Hematopoietic multipotent progenitor cell treated with erythropoietin and hydrocortisone succinate and interleukin-3 and kit ligand, for 6 days (in vitro differentiated cells): ENCODE results near the gene SCG2.
"Not testable (repeated sequence)": the region's sequence is repeated elsewhere in the genome, so short reads cannot be mapped to it uniquely, and the experiment has no call there.

Source experiments
- DNase-seq: peaks from one replicate; pipeline ENCODE4 v3.0.0-alpha.2; 2015

Gene SCG2

DNA sequence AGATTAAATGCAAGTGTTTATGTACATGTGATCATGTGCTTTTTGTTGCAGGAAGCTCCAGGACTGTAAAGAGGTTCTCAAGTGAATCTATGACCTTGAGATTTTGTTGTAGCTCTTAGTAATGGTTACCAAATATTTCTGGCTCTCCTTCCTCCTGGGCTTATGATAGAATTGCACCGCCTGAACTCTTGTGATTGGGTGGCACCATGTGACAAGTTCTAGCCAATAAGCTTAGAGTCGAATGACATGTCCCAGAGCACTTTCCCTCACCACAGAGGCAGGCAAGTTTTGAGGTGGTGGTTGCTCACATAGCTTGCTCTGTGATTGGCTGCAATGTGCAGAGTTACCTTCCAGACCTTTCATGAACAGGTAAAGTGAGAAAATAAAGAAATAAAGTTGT, 8.9 kb upstream of the SCG2 start:
- no peak for DNase-seq

DNA sequence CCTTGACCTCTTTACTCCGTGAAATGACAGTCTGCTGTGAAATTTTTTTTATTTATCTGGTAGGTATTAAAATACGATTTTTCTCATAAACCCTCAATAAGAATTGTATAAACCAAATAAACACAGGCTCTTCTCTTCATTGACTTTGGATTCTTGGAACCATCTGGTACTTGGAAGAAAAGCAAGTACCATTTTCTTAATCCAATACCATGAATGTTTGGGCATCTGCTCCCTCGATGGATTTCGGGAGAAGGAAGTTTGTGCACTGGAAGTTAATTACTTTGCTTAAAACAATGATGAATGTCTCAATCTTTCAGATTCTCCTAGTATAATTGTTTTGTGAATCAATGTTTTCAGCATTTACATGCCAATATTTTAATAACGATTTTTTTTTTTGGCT, 5.3 kb upstream of the SCG2 start:
- DNase-seq, result no peak

DNA sequence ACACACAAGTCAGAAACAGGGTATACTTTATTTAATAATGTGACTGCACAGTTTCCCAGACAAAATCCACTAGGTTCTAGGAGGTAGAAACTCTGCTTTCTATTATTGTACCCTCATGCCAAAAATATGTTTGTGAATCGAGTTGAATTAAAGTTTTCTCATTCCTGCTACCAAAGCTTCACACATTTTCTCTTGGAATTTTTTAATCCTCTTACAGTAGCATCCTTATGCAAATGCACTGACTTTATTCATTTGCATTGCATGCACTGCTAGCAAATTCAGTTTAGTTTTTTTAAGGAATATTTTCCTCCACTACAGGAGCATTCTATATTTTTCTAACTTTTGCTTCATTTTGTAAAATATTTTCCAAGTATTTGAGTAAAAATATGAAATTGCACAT, 4.8 kb upstream of the SCG2 start:
- no peak for DNase-seq

DNA sequence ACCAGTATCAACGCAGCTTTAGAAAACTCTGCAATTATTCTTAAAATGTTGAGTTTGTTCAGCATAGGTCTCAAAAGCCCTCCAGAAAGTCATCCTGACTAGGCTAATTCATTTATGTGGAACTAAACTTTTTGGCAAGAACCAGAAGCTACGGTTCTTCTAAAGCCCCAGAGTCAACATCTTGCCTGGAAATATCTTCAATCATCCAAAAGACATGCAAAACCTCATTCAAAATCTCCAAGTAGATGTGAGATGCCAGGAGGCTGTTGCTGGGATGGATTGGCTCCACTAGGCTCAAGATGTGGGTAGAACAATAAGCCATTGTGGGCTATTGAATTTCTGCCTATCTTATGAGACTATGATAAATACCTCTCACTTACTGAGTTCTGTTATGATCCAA, 2.1 kb upstream of the SCG2 start:
- no peak for DNase-seq

DNA sequence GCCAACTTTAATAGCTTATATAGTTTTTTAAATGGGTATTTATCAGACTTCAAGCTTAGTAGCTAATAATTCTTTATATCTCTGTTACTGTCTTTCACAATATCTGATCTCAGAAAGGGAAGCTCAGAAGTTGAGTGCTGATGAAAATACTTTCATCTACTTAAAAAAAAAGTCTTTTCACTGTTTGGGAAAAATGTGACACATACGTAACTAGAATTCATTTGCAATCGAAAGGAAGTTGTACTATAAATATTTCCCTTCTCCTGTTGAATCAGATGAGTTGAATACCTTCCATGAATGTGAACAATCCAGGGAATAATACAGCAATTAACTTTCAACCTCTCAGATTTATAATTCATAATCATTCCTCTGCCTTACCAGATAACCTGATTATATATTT, 811 bp upstream of the SCG2 start:
- DNase-seq, result no peak

DNA sequence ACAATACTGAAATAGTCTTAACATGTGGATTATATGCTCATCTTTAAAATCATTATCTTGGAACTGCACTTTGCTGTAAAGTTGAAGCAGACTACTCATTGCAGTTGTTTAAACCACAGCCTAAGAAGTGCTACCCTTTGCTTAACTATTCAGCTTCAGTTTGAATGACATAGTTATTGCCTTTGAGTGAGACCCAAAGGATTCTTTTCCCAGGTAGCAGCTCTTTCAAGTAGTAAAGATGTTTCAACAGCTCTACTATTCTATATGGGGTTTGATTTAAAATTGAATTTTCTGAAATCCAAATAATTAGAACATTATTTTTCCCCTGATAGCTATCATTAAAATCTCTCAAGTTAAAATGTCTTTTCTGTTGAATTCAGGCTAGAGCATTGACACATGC, 1.1 kb downstream of the SCG2 start:
- DNase-seq, result no peak

DNA sequence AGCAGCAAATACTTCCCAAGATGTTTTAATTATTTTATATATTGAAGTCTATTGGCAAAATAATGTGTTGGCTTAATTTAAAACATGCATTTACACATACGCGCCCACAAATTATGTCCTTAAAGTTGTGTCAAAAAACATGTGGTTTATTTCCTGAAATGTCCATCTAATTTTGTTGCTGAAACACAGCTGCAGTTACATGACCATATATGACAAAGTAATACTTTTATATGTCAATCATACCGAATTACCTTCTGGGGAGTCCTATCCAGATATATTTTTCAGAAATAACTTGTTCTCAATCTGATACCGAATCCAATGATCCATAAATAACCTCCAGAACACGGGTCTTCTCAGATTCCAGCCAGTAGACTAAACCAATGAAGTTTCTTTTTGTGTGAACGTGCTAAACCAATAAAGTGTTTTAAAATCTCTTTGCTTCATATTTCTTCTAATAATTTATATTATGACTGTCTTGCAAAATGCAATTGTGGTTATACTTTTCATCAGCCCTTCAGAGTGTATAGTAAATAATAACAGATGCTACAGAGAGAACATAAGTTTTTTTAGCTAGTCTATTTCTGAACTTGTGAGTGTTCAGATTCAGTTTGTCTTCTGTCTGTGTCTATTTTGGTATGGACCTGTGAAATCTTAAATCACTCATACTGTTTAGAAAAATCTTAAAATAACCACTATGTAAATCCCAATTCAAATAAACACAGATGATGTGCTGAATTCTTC, 2.4 kb downstream of the SCG2 start:
- DNase-seq, result no peak

DNA sequence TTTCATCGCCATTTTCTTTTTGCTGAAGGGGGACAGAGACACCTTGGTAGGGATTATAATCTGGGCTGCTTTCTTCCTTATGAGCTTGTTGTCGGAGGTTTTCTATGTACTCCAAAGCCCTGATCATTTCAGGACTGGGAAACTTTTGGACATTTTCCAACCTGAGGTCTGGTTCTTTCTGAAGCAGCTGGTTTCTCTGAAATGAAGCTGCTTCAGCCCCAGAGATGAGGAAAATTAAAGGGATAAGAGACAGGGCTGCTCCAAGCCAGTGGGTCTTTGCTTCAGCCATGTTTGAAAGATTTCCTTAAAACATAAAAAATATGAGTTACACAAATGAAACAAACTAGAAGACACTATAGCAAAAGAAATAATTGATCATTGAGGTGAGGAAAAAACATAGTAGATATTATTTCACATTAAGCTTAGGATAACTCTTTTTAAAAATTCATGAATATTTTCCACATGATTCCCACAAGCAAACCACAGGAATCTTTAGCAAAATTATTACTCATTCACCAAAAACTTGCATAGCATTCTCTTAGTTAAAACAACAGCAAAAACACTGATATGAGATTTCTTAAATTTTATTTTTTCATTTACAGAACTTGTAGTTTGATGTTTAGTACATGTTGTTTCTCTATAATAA, 3.0 kb downstream of the SCG2 start:
- no peak for DNase-seq

DNA sequence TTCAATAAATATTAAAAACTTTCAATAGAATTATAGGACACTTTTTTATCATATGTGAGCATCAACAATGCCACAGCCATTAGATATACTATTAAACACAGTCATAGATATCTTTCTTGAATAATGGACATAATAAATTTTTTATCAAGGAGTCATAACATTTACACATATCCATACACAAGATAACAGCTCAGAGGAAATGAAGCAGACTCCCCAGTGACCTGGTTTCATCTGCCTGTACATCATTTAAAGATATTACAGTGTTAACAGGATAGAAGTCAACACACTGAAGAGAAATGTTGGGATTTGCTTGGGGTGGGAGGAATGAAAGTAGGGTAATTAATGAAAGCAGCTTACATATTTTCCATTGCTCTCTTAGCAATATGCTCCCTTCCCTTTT, 5.1 kb downstream of the SCG2 start:
- no peak for DNase-seq

DNA sequence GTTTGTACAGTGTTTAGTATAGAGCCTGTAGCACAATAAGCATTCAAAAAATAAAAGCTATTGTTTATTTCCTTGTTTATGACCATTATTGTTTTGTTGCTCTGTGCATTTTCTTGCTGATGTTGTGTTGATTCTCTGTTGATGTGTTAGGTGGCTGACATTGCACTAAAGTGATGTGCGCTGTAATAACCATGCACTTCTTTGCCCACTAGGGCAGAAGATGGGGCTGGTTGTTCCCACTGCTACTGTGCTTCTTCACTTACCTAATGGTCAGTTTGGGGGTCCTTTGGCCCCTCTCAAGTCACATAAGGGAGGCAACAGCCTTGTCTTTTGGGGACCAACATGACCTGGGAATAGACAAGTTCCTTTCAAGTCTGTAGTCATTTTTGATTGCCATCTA, 6.0 kb downstream of the SCG2 start:
- no peak for DNase-seq

DNA sequence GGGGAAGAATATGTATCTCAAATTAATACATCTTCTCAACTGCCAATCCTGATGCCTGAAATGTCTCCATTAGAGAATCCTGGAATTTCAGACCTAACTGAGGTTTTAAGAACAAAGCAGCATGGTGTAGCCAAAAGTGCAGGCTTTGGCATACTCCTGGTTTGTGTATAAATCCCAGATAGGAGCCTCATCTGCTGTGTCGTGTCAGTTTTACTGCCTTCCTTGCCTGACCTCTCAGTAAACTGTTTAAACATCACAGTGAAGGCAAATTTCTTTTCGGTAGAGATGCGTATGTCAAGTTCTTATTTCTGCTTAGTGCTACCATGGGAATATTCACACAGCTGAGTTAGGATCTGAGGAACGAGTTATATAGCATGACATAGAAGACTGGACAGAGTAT, 7.3 kb downstream of the SCG2 start:
- DNase-seq, result no peak

DNA sequence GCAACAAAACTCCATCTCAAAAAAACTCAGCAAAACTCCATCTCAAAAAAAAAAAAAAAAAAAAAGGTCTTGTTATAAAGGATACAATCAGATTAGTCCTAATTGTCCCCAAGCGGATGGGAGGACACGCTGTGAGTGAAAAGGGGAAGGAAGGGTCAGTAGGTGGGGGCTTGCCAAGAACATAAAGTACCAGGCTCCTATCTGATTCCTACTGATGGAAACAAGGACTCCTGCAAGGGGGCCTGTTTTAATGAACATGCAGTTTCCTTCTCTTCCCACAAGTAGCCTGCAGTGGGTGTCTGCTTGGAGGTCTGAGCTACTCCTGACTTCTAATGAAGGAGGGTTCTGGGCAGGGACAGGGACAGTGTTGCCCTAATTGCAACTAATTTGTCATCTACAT, 7.9 kb downstream of the SCG2 start:
- DNase-seq, result no peak

DNA sequence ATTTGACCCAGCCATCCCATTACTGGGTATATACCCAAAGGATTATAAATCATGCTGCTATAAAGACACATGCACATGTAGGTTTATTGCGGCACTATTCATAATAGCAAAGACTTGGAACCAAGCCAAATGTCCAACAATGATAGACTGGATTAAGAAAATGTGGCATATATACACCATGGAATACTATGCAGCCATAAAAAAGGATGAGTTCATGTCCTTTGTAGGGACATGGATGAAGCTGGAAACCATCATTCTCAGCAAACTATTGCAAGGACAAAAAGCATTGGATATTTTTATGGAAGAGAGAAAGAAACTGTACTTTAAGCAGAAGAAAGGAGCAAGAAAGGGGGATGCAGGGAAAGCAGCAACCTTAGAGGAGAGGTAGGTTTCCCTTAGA, 9.5 kb downstream of the SCG2 start:
- DNase-seq, result not testable (repeated sequence)

DNA sequence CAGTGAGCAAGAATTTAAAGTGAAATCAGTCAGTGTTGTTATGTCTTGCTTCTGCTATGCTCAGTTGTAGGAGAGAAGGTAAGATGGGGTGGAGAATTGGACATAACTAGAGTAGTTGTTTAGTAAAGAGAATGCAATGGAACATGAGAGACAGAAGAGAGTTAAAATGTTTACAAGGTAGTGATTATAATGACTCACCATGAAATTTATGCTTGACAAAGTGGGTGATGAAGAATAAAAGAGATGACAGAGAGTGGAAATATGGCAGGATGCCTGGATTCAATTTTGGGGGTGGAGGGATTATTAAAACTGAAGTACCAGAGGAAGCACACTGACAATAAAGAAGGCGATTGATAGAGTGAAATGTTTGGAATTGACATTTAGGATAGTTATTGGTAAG, 10.6 kb downstream of the SCG2 start:
- no peak for DNase-seq

DNA sequence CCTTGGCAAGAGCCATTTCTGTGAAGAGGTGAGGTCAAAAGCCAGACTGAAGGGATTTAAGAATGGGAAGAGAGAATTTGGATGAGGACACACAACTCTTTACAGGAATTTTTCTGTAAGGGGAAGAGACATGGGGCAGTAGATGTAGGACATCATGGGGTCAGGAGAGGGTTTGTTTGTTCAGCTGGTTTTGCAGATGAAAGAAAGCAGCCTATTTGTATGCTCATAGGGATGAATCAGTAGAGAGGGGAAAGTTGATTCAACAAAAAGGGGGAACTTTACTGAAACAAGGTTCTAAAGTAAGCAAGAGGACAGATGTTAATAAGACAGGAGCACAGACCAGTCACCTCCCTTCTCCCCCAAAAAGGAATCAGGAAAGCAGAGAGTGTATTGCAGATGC, 11.2 kb downstream of the SCG2 start:
- DNase-seq, result no peak

DNA sequence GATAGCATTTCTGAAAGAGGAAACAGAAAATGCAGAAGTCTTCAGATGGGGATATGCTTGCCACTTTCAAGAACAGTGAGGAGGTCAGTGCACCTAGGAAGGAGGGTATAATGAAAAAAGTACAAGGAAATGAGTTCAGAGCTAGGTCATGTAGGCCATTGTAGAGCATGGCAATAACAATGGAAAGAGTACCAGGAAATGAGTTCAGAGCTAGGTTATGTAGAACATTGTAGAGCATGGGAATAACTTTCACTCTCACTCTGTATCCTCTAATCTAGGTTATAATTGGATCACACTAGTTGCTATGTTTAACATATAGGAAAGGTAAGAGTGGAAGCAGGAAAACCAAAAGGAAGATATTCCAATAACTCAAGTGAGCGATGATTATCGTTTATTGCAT, 12.3 kb downstream of the SCG2 start:
- DNase-seq, result no peak

DNA sequence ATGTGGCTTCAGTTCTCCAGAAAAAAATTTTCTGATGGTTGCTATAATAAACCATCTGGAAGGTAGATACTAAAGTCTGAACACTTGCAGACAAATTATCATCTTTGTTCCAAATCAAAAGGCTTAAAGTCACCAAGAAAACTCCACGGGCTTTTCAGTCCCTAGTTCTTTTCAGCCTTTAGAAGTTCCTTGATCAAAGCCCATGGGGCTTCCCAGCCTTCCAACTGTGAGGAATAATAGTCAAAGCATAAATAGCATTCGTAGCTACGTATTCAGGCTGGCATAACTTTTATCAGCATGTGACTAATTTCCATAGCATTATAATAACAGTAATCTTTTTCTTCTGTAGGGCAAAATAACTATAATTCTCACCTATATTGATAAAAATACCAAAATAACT, 13.9 kb downstream of the SCG2 start:
- no peak for DNase-seq

DNA sequence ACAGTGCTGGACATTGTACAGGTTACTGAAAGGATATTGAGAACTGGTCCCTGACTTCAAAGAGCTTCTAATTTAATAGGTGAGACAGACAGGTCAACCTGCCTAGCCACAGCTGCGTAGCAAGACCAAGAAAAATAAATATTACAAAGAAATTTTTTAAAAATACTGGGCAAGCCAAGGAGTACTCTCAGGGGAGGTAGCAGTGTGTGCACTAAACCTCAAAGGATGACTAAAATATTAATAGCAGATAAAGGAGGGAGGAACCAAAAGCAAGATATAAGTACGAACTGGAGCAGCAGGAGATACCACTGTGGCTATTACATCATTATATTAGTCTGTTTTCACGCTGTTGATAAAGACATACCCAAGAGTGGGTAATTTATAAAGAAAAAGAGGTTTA, 14.9 kb downstream of the SCG2 start:
- no peak for DNase-seq

DNA sequence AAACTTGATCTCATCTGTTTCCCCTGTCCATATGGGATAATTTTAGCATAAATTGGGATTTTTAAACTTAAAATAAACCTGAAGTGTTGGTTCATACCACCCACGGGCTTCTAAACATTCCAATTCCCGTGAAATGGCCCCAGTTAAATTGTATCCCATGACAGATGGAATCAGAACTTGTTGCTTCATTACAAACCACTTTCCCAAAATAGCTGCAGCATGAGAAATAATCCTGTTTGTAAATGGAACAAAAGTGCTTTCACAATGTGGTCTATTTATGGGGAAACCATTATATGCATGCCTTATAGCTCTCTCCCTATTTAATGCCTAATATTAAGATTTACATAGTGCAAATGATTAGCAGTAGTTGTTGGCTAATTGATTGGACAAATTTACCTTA, 15.9 kb downstream of the SCG2 start:
- no peak for DNase-seq

DNA sequence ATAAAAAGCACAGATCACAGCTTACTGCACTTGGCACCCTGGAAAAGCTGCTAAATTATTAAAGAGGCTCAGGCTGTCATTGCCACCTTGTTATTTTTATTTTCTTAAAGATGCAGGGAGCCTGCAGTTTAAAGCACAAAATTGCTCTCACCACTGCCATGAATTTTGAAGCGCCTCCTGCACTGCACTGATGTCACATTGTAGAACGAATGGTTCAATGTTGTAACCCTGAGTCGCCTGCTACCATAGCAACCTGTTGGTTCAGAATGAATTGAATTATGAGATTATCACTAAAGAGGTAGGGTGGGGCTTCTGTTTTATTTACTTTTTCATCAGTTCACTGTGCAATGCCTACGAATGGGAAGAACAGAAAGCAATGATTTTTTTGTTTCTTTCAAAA, 16.5 kb downstream of the SCG2 start:
- DNase-seq, result no peak

DNA sequence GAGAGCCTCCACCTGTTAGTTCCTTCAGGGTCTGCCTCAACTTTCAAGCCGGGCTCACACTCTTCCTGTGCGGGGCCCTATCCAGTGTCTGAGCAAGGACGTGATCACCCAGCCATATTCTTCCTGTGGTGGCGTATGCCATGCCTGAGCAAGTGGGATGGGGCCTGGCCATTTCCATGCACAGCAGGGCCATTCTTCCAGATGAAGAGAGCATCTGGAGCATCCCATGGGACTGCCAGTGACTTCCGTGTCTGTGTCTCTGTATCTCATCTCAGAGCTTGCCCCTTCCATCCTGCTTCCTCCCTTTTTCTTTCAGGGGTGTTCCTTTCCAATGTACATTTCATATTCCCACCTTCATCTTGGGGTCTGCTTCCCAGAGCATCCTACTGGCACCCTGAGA, 20.2 kb downstream of the SCG2 start:
- DNase-seq, result no peak

DNA sequence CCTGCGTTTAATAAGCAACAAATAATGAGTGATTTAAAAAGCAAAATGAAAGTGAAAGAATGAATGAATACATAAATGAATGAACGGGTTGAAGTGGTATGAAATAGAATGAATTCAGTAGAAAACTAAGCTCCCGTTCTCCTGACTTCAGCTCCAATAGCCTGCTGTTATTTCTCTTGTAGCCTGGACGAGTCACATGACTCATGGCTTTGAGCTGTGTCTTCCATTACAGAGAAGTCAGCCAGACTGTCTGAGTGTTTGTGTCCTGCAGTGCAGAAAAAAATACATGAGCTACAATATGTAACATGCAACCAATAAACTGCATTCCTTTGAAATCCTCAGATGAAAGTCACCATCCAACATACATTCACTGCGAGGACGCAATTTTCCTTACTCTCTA, 21.2 kb downstream of the SCG2 start:
- no peak for DNase-seq

DNA sequence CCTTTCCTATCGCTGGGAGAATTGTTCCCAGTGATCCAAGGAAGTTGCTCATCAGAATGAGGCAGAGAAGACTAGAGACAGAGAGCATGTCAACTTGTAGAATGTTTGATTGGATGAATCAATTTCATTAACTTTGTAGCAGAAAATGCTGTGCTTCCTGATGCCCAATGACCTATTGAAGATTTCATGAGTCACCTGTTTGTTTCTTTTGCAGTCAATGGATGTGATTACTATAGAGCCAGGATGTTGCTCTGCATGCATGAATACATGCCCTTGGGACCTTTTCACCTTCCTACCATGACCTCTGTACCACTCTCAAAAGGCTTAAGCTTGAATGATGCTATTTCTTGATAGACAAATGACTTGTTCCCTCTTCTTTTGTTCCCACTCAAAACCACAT, 23.3 kb downstream of the SCG2 start:
- DNase-seq, result no peak

DNA sequence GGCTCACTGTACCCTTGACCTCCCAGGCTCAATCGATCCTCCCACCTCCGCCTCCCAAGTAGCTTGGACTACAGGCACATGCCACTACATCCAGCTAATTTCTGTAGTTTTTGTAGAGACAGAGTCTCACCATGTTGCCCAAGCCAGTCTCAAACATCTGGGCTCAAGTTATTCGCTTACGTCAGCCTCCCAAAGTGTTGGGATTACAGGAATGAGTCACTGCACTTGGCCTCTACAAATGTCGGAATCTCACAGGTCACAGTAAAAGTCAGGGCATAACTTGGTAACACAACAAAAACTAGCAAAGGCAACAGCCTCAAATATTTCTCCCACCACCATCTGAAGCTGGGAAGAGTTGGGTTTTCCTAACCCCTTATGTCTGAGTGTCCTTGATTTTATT, 25.3 kb downstream of the SCG2 start:
- no peak for DNase-seq

DNA sequence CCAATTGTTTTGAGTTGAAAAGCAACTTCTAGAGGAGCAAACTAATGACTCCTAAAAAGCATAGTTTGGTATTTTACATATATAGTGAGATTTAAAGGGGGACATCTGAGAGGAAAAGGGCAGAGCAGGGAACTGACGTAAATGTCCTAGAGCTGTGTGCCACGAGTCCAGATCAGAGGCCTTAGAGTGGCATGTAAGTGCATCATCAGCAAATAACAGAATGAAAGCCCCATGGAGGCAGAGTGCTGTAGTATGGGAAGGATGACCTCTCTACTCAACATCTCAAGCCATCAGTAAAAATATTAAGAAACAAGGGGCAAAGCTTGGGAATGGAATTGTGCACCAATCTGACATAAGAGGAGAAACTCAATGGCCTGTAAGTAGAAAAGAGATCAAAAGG, 31.4 kb downstream of the SCG2 start:
- no peak for DNase-seq
